Astrocyte (in vitro differentiated cells and primary cell): ENCODE measurements around the gene RSAD1.

Source experiments
- CTCF ChIP-seq: IDR thresholded peaks from 2 replicates; pipeline ENCODE4 v1.5.1; 2011; ENCODE audit warnings: low read depth, mild to moderate bottlenecking, inconsistent platforms, low read length, moderate library complexity; ENCODE audit not compliant: insufficient read depth
- EZH2 ChIP-seq: IDR thresholded peaks from 2 replicates; pipeline ENCODE4 v1.6.1; 2012; ENCODE audit warnings: mild to moderate bottlenecking, low read length, inconsistent platforms; ENCODE audit not compliant: insufficient read depth

- TF ChIP-seq CTCF = no peak
- TF ChIP-seq EZH2 = no peak
Measured at GRCh38 chr17:50447870-50448595, 30.6 kb upstream of the RSAD1 start.
